Skin epidermis (tissue), 12 donors: ENCODE data around the gene RPL23.

Experiments
- H3K27ac ChIP-seq, 21 experiments: fragments of 200-600 bp; sonication (generic) in 11 of 21; one replicate each; pipeline ENCODE4 v1.5.0; 2020; ENCODE audit warnings: mild to moderate bottlenecking in 3 of 21, inconsistent platforms in 2 of 21, moderate library complexity in 2 of 21
- H3K4me3 ChIP-seq, 7 experiments: fragments of 200-600 bp; sonication (generic) in 2 of 7; one replicate each; pipeline ENCODE4 v1.5.0; 2020; ENCODE audit warnings: inconsistent platforms in 2 of 7, mild to moderate bottlenecking in 2 of 7, moderate library complexity in 1 of 7

Gene RPL23

DNA sequence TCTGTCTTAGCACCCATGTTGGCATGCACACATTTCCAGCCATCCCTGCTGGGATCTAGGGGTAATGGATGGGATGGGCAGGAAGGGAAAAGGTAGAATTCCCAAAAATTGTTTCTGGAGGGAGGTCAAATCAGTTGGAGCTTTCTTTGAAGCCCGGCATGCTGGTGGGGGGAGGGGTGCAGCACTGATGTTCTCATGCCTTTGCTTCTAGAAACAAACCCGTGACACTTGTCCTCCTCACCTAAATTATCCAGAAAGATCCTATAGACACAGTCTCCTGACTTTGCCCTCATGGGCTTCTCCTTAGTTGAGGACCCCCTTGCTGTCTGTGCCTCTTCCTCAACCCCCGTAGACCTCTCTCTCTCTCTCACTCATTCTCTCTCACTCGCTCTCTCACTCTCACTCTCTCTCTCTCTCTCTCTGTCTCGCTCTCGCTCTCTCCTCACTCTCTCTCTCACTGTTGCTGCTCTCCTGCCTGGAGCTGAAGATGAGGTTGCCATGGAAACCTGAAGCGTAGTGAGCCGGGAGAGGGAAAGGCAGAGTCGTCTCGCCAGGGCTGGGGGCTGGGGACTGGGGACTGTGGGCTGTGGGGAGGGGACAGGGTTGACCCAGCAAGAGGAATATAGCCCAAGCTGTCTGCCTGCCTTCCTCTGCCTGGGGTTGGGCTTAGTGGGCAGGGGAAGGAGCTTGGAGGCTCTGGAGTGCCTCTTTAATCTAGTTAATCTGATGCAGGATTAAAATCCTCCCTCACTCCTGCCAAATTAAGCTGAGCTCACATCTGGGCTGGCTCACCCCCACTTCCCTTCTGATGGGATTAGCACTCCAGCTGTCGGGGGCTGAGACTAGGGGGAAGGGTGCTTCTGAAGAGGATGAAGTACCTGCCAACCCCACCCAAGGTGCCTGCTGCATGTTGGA, 32.5 kb upstream of the RPL23 start:
- peak overlapping the region in 3 of 21 experiments; percentile 12 to 46 (median 24) for H3K27ac ChIP-seq
- H3K4me3 ChIP-seq: no peak overlapping the region

DNA sequence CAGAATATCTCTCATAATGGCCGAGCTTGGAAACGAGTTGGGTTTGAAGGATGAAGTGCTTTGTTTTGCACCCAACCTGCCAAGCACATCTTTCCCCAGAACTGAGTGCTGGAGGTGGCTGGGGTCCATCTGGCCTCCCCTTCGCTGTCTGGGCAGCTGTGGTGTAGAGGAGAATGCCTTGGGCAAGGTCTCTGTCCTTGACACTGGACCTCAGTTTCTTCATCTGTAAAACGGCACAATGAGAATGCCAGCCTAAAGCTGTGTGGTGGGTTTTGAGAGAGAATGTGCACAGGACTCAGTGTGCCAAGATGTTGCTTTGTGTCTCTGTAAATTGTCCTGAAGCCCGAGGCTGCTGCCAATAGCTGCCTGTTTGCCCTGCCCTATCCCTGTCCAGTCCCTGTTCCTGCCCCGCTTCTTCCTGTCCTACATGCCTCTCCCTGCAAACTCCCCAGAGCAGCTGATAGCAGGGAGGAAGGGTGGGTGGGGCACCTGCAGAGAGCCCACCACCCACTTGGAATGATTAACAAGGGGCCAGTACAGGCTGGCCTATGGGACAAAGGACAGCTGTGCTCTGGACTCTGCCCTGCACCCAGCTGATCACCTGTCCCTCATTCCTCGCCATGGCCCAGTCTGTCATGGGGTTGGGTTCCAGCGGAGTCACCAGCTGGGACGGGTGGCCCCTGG, 31.7 kb upstream of the RPL23 start:
- H3K27ac ChIP-seq: peak overlapping the region in 3 of 21 experiments; percentile 12 to 24 (median 14)

DNA sequence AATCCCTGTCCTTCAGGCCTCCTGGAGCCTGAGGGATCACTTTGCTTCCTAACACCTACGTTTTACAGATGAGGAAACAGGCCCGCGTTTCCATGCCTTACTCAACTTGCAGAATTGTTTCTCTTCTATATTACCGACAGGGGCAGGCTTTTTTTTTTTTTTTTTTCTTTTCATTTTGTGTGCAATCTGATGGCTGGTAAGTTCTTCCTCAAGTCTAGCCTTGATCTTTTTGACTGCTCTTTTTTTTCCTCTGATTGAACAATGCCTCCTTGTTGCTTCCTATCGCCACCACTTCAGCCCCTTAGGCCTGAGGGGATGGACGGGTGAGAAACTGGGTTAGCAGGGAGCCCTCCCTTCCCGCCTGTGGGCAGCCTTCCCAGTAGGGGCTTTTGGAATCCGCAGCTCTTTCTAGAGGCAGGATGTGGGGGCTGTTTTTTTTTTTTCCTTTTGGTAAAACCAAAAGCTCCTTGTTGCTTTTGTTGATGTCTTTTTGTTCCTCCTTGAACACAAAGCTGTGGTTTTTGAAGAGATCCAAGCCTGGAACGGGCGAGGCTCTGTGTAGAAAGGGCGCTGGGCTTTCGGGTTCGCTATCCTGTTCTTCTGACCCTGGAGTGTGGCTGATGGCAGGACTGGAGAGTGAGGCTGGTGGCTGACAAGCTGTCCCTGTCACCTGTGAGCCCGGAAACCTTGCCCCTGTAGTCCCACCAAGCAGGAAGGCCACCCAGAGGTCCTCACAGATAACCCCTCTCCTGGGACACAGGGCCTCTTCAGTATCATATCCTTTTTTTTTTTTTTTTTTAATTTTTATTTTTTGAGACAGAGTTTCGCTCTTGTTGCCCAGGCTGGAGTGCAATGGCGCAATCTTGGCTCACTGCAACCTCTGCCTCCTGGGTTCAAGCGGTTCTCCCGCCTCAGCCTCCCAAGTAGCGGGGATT, 30.3 kb upstream of the RPL23 start:
- peak overlapping the region in 17 of 21 experiments; percentile 1 to 71 (median 50) for H3K27ac ChIP-seq
- no peak overlapping the region for H3K4me3 ChIP-seq

More for the DNA sequence above, 31.7 kb upstream of the RPL23 start:
- H3K4me3 ChIP-seq: no peak overlapping the region

DNA sequence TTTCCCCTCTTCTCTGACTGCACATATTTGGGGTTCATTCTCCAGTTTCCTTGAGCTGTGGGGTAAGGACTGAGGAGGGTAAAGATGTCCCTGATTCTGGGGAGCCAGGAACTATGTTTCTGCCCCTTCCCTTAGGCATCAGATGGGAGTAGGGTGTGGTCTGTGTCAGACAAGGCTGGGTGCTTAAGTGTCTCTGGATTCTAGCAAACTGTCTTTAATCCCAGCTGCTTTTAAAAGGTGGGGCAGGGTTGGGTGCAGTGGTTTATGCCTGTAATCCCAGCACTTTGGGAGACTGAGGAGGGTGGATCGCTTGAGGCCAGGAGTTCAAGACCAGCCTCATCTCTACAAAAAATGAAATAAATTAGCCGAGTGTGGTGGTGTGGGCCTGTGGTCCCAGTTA, 29.3 kb upstream of the RPL23 start:
- peak overlapping the region in 12 of 21 experiments; percentile 3 to 71 (median 34) for H3K27ac ChIP-seq
- H3K4me3 ChIP-seq: no peak overlapping the region

DNA sequence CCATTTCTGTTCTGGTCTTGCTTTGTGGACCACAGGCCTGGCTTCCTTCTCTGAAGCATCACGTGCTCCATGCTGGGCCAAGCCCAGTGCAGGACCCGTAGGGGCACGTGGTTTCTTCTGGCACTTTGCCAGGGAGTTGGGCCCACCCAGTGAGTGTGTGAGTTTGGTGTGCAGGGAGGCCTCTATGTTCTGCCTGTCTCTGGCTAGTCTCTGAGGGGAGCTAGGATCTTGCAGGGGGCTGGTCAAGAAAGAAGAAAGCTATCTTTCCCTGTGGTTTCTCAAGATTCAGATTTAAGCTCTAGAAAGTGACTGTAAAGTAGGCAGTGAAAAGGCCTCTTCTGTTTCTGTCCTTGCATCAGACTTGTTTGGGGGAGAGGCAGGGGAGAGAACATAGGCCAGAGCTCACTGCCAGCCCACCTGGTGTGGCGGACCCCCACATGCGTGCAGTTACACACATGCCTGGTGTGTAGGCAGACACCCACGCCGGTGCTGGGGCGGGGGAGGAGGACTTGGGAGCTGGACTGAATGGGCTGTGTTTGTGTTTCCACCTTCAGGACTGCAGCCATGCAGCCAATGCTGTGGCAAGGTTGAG, 28.2 kb upstream of the RPL23 start:
- H3K4me3 ChIP-seq: no peak overlapping the region
- peak overlapping the region in 12 of 21 experiments; percentile 2 to 71 (median 46) for H3K27ac ChIP-seq

DNA sequence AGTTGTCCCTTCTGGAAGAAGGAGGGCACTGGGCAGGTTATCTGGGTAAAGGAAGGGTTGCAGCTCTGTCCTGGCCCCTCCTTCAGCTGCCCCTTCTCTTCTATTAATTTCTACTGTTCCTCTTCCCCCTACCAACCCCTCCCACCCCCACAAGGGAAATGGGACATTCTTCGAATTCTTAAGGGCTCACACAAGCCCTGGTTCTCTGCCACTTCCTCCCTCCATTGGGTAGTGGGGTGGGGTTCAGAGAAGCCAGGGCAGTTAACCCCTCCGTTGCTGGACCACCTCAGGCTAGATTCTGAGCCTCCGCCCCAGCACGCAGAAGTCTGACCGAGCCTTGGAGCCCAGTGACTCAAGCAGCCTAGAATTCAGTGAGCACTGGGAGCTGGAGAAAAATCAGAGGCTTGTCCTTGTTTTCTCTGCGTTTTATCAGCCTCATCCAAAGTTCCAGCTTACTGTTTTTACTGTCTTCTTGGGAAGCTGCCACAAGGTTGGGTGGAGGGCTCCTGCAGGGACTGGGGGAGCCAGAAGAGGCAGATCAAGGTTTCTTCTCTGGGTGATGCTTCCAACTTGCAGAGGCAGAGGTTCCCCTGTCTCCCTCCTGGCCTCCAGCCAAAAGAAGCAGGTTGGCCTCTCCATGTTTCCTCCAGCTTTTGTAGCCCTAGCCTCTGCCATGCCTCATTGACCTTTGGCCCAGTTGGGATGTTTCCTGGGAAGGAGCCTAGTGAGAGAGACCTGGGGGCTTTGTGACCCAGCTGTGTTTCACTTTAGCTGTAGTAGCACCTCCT, 26.6 kb upstream of the RPL23 start:
- Histone ChIP-seq H3K27ac (peak overlapping the region in 16 of 21 experiments; percentile 8 to 77 (median 42)), H3K4me3 (no peak overlapping the region)

DNA sequence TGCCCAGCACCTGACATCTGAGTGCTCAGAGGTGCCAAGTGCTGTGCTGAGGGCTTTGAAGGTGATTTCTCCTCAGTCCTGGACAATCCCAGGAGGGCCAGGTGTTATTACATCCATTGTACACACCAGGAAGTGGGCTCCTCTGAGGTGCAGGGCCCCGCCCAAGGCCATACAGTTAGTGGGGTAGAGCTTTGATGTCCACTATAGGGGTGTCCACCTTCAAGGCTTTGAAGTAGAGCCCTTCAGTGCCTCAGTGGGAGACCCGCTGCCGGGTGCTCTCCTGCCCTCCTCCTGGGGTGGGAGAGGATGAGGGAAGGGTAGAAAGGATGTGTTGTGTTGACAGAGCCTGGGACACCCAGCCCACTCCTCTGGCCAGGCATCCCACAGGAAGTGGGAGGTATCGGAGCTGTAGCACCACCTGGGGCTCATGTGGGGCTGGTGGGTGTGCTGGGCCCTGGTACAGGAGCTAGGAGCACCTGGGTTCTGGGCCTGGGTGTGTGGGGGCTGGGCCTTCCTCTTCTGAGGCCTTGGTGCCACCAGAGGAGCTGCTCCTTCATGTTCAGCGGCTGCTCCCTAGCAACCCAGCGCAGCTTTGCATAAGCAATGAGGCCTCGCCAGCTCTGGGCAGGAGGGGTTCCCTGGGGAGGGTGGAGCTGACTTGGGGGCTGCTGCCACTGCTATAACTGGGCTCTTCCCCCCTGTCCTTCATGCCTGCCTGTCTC, 23.8 kb upstream of the RPL23 start:
- no peak overlapping the region for H3K4me3 ChIP-seq
- peak overlapping the region in 13 of 21 experiments; percentile 2 to 67 (median 43) for H3K27ac ChIP-seq

DNA sequence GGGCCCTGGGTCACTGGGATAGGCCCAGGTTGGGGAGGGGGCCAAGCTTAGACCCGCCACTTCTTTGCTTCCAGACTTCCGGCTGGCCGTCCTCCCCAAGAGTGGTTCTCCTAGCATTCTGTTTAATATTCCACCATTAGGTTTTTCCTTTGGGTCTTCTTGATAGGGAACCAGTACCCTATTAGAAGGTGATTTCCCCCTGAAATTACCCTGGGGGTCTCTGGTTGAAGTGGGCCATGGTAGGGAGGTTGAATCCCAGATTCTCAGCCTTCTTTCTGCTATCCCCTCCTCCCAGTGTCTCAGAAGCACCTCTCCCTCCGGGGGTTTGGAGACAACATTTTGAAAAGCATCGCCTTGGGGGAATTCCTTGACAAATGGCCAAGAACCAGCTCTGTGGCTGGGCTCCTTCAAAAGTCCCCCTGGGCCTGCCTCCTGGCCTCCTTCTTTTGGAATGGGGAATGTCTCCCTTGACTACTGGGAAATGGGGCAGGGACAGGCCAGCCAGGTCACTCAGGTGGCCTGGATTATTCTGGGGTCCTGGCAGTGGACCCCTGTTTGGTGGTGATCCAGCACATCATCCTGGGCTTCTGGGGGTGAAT, 22.1 kb upstream of the RPL23 start:
- Histone ChIP-seq H3K27ac (peak overlapping the region in 10 of 21 experiments; percentile 10 to 74 (median 41)), H3K4me3 (no peak overlapping the region)

DNA sequence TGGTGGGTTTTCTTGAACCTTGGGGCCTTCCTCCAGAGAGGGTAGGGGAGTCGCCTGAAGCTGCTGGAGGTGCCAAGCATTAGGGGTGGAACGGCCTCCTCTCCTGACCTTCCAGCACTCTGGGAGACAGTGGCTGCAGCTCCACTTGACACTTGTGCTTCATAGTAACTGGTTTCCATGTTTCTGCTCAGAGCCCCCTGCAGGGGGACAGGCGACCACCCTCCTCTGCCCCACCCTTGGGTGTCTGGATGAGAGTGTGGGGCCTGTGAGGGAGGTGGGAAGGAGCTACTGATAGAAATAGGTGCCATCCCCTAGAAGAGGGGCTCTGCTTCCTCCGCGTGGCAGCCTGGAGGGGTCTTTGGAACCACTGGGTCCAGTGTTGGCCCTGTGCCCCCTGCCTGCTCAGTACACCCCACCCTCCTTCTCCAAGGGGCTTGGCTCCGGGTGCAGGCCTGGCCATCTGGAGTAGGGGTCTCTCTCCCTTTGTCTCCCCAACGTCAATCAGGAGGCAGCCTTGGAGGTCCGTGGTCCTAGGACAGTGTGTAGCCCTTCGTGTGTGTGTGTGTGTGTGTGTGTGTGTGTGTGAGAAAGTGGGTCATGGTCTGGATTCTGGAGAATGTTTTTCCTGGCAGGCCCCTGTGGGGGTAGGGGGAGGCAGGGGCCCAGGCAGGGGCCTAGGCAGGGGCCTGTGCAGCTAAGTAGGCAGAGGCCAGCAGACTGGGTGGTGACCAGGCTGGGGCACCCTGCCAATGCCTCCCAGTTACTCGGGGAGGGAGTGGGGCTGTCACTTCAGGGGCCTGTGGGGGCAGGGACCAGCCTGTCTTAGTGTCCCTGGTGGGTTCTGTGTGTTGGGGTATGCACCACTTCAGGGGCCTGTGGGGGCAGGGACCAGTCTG, 21.2 kb upstream of the RPL23 start:
- peak overlapping the region in 14 of 21 experiments; percentile 13 to 74 (median 39) for H3K27ac ChIP-seq
- H3K4me3 ChIP-seq: no peak overlapping the region

DNA sequence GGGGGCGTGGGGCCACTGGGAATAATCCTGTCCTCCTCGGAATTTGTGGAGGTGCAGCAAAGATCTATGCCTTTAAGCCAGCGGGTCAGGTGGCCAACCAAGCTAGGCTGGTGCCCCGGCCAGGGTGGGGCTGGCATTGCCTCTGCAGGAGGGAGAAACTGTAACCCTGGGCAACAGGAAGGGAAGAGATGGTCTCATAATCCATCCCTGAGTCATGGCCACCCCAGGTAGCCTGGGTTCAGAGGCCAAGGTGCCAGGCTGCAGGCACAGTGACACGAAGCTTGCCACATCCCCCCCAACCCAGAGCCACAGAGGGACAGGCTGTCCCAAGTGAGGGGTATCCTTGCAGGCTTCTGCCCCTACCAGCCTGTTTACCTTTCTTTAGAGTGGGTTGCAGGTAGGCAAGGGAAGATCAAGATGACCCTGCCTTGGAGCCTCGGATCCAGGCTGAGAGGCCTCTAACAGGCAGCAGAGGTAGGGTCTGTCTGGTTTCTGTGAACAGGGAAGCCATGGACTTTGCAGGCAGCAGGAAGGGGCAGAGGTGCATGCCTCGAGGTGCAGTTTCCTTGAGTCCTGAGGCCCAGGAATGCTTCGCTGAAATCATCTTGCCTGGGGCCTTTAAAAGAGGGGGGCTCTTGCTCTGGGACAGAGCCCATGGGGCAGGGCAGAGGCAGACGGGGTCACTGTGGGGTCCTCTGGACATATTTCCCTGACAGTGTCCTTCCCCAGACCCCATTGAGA, 20.3 kb upstream of the RPL23 start:
- Histone ChIP-seq H3K4me3 (no peak overlapping the region), H3K27ac (peak overlapping the region in 12 of 21 experiments; percentile 1 to 72 (median 34))

DNA sequence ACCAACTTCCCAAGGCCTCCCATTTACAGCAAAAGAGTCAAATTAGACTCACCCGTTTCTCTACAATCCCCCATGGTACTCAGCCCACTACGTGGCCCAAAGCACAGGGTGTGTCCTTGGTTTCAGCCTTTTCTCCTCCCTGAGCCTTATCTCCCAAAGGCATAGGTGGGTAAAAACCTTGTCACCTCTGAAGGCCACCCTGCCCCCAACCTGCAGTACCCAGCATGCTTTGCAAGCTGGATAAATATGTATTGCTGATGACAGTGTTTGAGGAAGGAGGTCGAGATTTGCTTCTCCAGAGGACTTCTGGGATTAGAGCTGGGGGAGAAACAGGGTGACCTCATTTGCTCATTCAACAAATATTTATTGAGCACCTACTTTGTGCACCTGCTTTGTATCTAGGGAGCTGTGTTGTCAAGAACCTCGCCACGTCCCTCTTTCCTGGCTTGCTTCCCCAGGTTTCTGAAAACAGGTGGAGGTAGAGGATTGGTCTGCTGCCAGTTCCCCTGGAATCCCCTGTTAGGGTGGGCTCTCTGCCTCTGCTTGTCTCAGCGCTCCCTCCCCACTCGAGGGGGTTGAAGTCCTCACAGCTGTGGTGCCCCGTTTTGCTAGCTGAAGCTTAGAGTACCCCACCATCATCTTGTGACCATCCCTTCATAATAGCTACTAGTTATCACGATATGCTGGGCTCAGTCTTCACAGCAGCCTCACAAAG, 19.3 kb upstream of the RPL23 start:
- Histone ChIP-seq H3K4me3 (no peak overlapping the region), H3K27ac (peak overlapping the region in 13 of 21 experiments; percentile 21 to 99 (median 92))

DNA sequence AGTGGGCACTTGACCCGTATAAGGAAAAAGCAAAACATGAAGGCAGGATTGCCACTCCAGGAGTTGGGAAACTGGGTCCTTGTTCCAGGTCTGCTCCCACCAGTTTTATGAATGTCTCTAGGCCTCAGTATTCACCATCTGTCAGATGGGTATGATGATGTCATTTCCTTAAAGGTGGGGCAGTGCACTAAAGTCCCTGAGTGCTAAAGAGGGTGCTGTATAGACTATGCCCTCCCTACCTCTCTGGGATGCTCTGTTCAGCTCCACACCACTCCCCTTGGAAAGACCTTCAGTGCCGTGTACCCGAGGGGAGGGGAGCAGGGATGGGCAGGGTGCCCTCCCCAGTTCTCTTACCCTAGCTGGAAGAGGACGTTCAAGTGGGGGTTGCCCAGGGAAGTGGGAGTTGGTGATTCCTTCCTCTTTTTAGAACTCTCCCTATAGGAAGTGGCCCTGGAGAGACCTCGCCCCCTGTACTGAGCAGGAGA, 18.5 kb upstream of the RPL23 start:
- H3K27ac ChIP-seq: peak overlapping the region in 17 of 21 experiments; percentile 7 to 99 (median 92)
- H3K4me3 ChIP-seq: peak overlapping the region in 6 of 7 experiments; percentile 75 to 98 (median 81)

DNA sequence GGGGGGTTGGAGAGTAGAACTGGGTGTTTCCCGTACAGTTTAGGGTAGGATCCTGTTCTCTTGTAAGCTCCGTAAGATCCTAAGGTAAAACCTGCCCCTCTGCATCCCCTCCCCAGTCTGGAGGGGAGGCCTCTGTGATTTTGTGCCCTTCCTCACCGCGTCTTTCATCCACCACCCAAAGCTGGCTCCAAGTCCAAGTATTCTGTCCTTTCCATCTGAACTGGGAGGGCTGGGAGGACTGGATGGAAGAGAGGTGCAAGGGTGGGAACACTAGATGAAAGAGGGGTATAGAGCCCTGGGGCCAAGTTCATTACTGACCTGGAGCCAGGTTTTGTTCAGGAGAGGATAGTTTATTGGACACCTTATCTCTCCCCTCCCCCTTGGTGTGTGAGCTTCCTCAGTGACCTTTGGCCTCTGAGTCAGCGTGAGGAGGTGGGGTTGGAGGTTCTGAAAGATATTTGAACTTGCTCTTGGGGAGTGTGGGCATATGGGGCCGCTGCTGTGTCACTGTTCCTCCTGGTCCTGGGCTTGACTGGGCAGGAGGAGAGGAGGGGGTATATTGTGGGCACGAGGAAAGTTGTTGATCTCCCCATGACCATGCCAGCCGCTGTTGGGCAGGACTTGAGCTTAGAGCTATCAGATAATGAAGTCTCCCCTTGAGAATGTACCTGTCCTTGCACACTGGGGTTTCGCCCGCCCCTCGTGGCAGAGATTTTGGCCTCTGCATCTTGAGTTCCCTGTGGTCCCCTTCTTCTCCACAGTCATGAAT, 17.9 kb upstream of the RPL23 start:
- H3K27ac ChIP-seq: peak overlapping the region in 20 of 21 experiments; percentile 85 to 99 (median 94)
- peak overlapping the region; percentile 75 to 98 (median 84) for H3K4me3 ChIP-seq
